B cell (primary cell): Measurements from ENCODE around the gene RTN4RL1. TPM values are rescaled to one million over a fixed set of nuclear protein-coding genes. Genes with fewer than 3 reads are reported as not detected.

Experiments
- ATAC-seq: fragments of 200-7000 bp; cut with Tn5 transposase; one replicate; pipeline ENCODE4 v1.10.0; 2021; ENCODE audit warnings: low read depth, mild to moderate bottlenecking, moderate number of reproducible peaks, moderate library complexity
- CTCF ChIA-PET: fragments of 350-600 bp; sonication (Branson Sonifier 250); formaldehyde crosslinking; loops from one replicate; lab custom pipeline; 2021; ENCODE audit warnings: antibody characterized with exemption, inconsistent platforms; lab: Charles Lee
- POLR2A ChIA-PET: fragments of 350-600 bp; sonication (Branson Sonifier 250); formaldehyde crosslinking; loops from one replicate; lab custom pipeline; 2021; ENCODE audit warnings: antibody characterized with exemption; lab: Charles Lee
- DNase-seq: peaks from one replicate; pipeline ENCODE4 v3.0.0; 2013
- H2AFZ ChIP-seq: 2 replicates; pipeline ENCODE4 v1.6.1; 2012; ENCODE audit warnings: mild to moderate bottlenecking, low read depth, low read length; ENCODE audit not compliant: insufficient read depth, poor library complexity, severe bottlenecking
- H3K27ac ChIP-seq, 2 donors: 1 replicate in 1 of 2; 2 replicates in 1 of 2; pipeline ENCODE4 v1.5.1; 2012 to 2013; ENCODE audit warnings: low read length in 2 of 2, mild to moderate bottlenecking in 2 of 2, moderate library complexity in 1 of 2
- H3K27me3 ChIP-seq, 4 experiments: fragments of 200-600 bp in 1 of 4; sonication (generic) in 1 of 4; replicated peaks in 1 of 4; 1 replicate in 2 of 4; 2 replicates in 2 of 4; pipeline versions ENCODE4 v1.6.1 to v1.7.0; 2013 to 2016; ENCODE audit warnings: low read length in 3 of 4, mild to moderate bottlenecking in 2 of 4, mixed read lengths in 1 of 4, moderate library complexity in 1 of 4; ENCODE audit not compliant: insufficient read depth in 4 of 4, control insufficient read depth in 3 of 4; ENCODE audit errors: control extremely low read depth in 1 of 4
- H3K36me3 ChIP-seq, 2 experiments: replicated peaks in 1 of 2; 1 replicate in 1 of 2; 2 replicates in 1 of 2; pipeline versions ENCODE4 v1.6.1 to v1.7.1; 2013; ENCODE audit warnings: low read length in 1 of 2; ENCODE audit not compliant: insufficient read depth in 2 of 2, control insufficient read depth in 1 of 2; ENCODE audit errors: control extremely low read depth in 1 of 2, extremely low read depth in 1 of 2
- H3K4me1 ChIP-seq, 2 donors: fragments of 200-600 bp in 1 of 2; sonication (generic) in 1 of 2; 1 replicate in 1 of 2; 2 replicates in 1 of 2; pipeline versions ENCODE4 v1.5.1 to v1.6.1; 2013 to 2017; ENCODE audit warnings: low read length in 2 of 2; ENCODE audit not compliant: control insufficient read depth in 2 of 2, insufficient read depth in 2 of 2
- H3K4me2 ChIP-seq: replicated peaks from 2 replicates; pipeline ENCODE3; 2012; ENCODE audit warnings: mild to moderate bottlenecking, low read depth, low read length; ENCODE audit not compliant: poor library complexity, severe bottlenecking
- H3K4me3 ChIP-seq, 5 experiments: fragments of 200-600 bp in 1 of 5; sonication (generic) in 1 of 5; 1 replicate in 3 of 5; 2 replicates in 2 of 5; pipeline versions ENCODE4 v1.5.1 to v1.7.0; 2011 to 2016; ENCODE audit warnings: low read length in 4 of 5, mild to moderate bottlenecking in 4 of 5, low read depth in 2 of 5, control low read depth in 1 of 5, moderate library complexity in 1 of 5; ENCODE audit not compliant: insufficient read depth in 1 of 5; ENCODE audit errors: control extremely low read depth in 1 of 5, extremely low read depth in 1 of 5
- H3K79me2 ChIP-seq: fragments of 200-600 bp; sonication (generic); one replicate; pipeline ENCODE4 v1.6.0; 2016; ENCODE audit warnings: low read length; ENCODE audit not compliant: control insufficient read depth, insufficient read depth
- H3K9ac ChIP-seq: fragments of 200-600 bp; sonication (generic); 2 replicates; pipeline ENCODE4 v1.6.1; 2017; ENCODE audit warnings: mild to moderate bottlenecking, low read length, moderate library complexity
- H3K9me3 ChIP-seq, 3 donors: one replicate each; pipeline versions ENCODE4 v1.6.1 to v1.7.1; 2013; ENCODE audit warnings: low read length in 2 of 3; ENCODE audit not compliant: control insufficient read depth in 2 of 3, insufficient read depth in 1 of 3; ENCODE audit errors: control extremely low read depth in 1 of 3
- H4K20me1 ChIP-seq: 2 replicates; pipeline ENCODE4 v1.6.0; 2012; ENCODE audit warnings: mild to moderate bottlenecking, low read length; ENCODE audit not compliant: insufficient read depth, control insufficient read depth, poor library complexity, severe bottlenecking
- H3K27ac Mint-ChIP-seq: one replicate; pipeline ENCODE4 v1.8.0; 2021; ENCODE audit warnings: mixed read lengths
- H3K27me3 Mint-ChIP-seq: one replicate; pipeline ENCODE4 v1.8.0; 2021; ENCODE audit warnings: mixed read lengths
- H3K4me1 Mint-ChIP-seq: one replicate; pipeline ENCODE4 v1.8.0; 2021; ENCODE audit warnings: mixed read lengths
- H3K4me3 Mint-ChIP-seq: one replicate; pipeline ENCODE4 v1.8.0; 2021; ENCODE audit warnings: mixed read lengths
- H3K9me3 Mint-ChIP-seq: one replicate; pipeline ENCODE4 v1.8.0; 2022; ENCODE audit warnings: mixed read lengths; ENCODE audit not compliant: insufficient read depth
- EZH2 ChIP-seq: IDR thresholded peaks from 2 replicates; pipeline ENCODE4 v1.6.1; 2012; ENCODE audit warnings: borderline replicate concordance, low read depth, mild to moderate bottlenecking, moderate library complexity, low read length; ENCODE audit not compliant: insufficient read depth, poor library complexity, severe bottlenecking
- WGBS: methylation state at CpG from one replicate; pipeline ENCODE4 v1.1.5; 2013; ENCODE audit warnings: missing lambda C conversion rate; ENCODE audit not compliant: insufficient coverage; 5-methylcytosine and 5-hydroxymethylcytosine counted together
- intact Hi-C: fragments of 100-400 bp; cut with micrococcal nuclease; formaldehyde crosslinking; loops from one replicate; pipeline ENCODE4 v1.10.0; 2022
- polyA plus RNA-seq: library from polyadenylated mRNA; depleted of rRNA; stranded (reverse); fragments of >200 nt; gene quantifications from 2 replicates; pipeline ENCODE4 v1.2.3, GENCODE V29; 2012
- total RNA-seq, 2 donors: library from RNA; stranded (reverse); fragments of 120-200 nt in 1 of 2; gene quantifications; 1 replicate in 1 of 2; 2 replicates in 1 of 2; pipeline versions ENCODE4 v1.2.3 to v1.2.4, GENCODE V29; 2013 to 2022
- TF ChIP-seq, protein P1 (sequence below): fragments of 200-600 bp; IDR thresholded peaks from one replicate; pipeline ENCODE4 v1.8.0; 2022; ENCODE audit warnings: antibody characterized with exemption, mild to moderate bottlenecking

RTN4RL1 gene
- total and polyA plus RNA-seq, 2 donors (not counting 1 experiment from before 2014, with no cell fraction given): 0.03 to 0.07 TPM

DNA sequence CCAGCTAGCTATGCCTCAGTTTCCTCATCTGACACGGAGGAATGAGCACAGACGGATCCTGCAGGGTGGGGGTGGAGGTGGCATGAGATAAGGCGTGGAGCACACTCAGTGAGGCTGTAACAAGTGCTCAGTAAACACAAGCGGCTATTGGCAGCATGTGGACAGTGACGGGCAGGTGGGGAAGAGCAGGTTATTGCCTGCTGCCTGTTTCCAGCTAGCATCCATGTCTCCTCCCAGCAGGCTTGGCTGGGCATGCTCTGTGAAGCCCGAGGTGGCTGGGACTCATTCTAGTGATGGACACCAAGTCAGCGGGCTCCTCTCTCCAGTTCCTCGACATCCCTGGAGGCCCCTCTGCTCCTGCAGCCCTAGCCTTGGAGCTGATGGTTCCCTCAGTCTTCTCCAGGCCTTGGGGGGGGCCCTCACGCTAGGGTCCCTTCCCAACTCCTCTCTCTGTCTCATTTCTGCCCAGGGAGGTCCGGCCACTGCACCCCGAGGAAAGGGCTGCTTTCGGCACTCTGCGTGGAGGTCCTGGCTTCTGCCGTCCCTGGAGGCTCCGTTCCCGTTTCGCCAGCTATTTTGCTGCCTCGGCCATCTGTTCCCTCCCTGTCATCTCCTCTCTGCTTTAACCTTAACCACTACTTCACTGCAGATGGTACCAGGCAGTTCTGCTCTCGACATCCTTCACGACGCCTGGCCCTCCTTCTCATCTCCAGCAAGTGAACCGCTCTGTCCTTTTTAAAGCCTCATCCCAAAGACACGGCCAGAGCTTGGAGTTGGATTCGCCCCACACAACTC lies 6.2 kb downstream of the RTN4RL1 start:
- ChIA-PET CTCF (no interaction called here), POLR2A (interaction anchor here (0.6 kb wide), 1 partner anchor 28 kb away, joined by 5 read pairs; no protein-coding TSS in a partner anchor)
- H3K36me3 ChIP-seq: no peaks in the 10 kb centered on the region
- no peak overlapping the region for H3K9ac ChIP-seq
- Mint-ChIP-seq H3K4me1 (peaks cover 12% of the 10 kb centered on the region), H3K9me3 (no peaks in the 10 kb centered on the region), H3K27me3 (peaks cover 58% of the 10 kb centered on the region), H3K27ac (no peak overlapping the region), H3K4me3 (no peak overlapping the region)
- no peak overlapping the region for H3K27ac ChIP-seq
- peaks cover 14 to 21% of the 10 kb centered on the region in 2 donors for H3K4me1 ChIP-seq
- intact Hi-C loops: no loop called here
- DNase-seq: no peak
- H3K9me3 ChIP-seq: peaks cover 0 to 4% (median 0%) of the 10 kb centered on the region in 3 donors
- no peak for ATAC-seq
- H4K20me1 ChIP-seq: no peaks in the 10 kb centered on the region
- no peak overlapping the region for H2AFZ ChIP-seq
- no peak for TF ChIP-seq EZH2
- TF ChIP-seq, protein P1, sequence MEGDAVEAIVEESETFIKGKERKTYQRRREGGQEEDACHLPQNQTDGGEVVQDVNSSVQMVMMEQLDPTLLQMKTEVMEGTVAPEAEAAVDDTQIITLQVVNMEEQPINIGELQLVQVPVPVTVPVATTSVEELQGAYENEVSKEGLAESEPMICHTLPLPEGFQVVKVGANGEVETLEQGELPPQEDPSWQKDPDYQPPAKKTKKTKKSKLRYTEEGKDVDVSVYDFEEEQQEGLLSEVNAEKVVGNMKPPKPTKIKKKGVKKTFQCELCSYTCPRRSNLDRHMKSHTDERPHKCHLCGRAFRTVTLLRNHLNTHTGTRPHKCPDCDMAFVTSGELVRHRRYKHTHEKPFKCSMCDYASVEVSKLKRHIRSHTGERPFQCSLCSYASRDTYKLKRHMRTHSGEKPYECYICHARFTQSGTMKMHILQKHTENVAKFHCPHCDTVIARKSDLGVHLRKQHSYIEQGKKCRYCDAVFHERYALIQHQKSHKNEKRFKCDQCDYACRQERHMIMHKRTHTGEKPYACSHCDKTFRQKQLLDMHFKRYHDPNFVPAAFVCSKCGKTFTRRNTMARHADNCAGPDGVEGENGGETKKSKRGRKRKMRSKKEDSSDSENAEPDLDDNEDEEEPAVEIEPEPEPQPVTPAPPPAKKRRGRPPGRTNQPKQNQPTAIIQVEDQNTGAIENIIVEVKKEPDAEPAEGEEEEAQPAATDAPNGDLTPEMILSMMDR: no peak
- H3K27me3 ChIP-seq: peaks cover 0 to 32% (median 9%) of the 10 kb centered on the region in 4 experiments
- no peak overlapping the region for H3K4me2 ChIP-seq
- H3K4me3 ChIP-seq: no peak overlapping the region
- WGBS: 89% methylated on average over 24 of the region's 24 CpGs
- H3K79me2 ChIP-seq: no peaks in the 10 kb centered on the region
